Calu3 (cell line): ENCODE measurements around the gene KCNAB1. TPM values are rescaled to one million over a fixed set of nuclear protein-coding genes. Genes with fewer than 3 reads are reported as not detected.

Source experiments
- BruUV-seq: library from RNA; stranded (reverse); fragments of 400-500 nt; replicated peaks from 2 replicates; lab custom pipeline; 2021; lab: Mats Ljungman, UMichigan
- CTCF ChIA-PET: fragments of 300-600 bp; sonication (Branson Sonifier 250); formaldehyde crosslinking; loops from one replicate; lab custom pipeline; 2022; ENCODE audit warnings: antibody characterized with exemption; lab: Charles Lee
- DNase-seq: peaks from one replicate; pipeline ENCODE4 v3.0.0; 2022
- H3K27ac Mint-ChIP-seq: one replicate; pipeline ENCODE4 v1.8.0; 2022; ENCODE audit warnings: mixed read lengths; ENCODE audit not compliant: unreplicated experiment
- H3K27me3 Mint-ChIP-seq: one replicate; pipeline ENCODE4 v1.8.0; 2022; ENCODE audit warnings: mixed read lengths; ENCODE audit not compliant: unreplicated experiment
- H3K36me3 Mint-ChIP-seq: one replicate; pipeline ENCODE4 v1.8.0; 2022; ENCODE audit warnings: mild to moderate bottlenecking, moderate library complexity, mixed read lengths; ENCODE audit not compliant: insufficient read depth, unreplicated experiment
- H3K4me1 Mint-ChIP-seq: one replicate; pipeline ENCODE4 v1.8.0; 2022; ENCODE audit warnings: mild to moderate bottlenecking, low read depth, mixed read lengths; ENCODE audit not compliant: unreplicated experiment
- H3K4me3 Mint-ChIP-seq: one replicate; pipeline ENCODE4 v1.8.0; 2022; ENCODE audit warnings: mild to moderate bottlenecking, low read depth, moderate library complexity, mixed read lengths; ENCODE audit not compliant: unreplicated experiment
- H3K9me3 Mint-ChIP-seq: one replicate; pipeline ENCODE4 v1.8.0; 2022; ENCODE audit warnings: low read depth, mixed read lengths; ENCODE audit not compliant: unreplicated experiment
- intact Hi-C: fragments of 100-400 bp; cut with micrococcal nuclease; formaldehyde crosslinking; loops from one replicate; pipeline ENCODE4 v1.10.0; 2022; ENCODE audit not compliant: unreplicated experiment
- total RNA-seq: library from RNA; stranded (reverse); gene quantifications from 2 replicates; pipeline ENCODE4 v1.2.3, GENCODE V29; 2022
- TF ChIP-seq, protein P1 (sequence below): fragments of 200-600 bp; IDR thresholded peaks from one replicate; pipeline ENCODE4 v1.8.0; 2022; ENCODE audit warnings: antibody characterized with exemption; ENCODE audit not compliant: unreplicated experiment

KCNAB1 gene
- total RNA-seq, 1 experiment from 2014 or later = 1.6 TPM

DNA sequence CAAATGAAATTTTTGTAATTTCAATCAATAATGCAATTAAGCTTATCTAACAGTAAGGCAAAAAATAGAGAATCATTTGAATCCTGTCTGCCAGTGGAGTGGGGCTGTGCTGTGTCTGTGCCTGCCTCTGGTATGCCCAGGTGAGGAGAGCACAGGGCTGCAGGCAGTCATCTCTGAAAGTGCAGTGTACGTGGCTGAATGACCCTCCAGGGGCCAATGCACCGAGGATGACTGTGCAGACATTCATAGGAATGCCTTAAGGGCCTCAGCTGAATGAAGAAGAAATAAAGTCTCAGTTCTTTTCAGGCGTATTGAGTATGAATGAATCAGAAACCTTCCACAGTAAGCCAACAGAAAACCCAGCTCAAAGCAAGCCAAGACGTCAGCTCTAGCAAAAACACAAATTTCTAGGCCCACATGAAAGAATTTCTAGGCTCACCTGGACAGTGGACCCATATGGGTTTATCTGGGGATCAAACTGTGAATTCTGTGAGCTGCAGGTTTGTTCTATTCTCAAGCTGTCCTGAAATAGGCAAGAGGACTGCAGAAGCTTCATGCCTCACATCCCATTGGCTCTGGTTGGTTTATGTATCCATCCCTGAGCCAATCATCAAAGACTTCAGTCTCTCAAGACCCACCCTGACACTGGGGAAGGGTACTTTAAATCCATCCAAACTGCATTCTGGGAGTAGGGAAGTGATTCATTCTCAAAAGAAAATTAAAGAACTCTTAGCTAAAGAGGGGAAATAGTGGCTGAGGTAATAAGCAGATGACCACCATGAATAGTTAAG, 311.2 kb downstream of the KCNAB1 start:
- no peak for DNase-seq
- no peak overlapping the region for H3K27ac Mint-ChIP-seq
- intact Hi-C loops = no loop called here

GRCh38 chr3:156432563-156432962, 312.2 kb downstream of the KCNAB1 start:
- BruUV-seq = no TSS peak
- intact Hi-C loops = no loop called here
- no peaks in the 10 kb centered on the region for H3K36me3 Mint-ChIP-seq
- no peaks in the 10 kb centered on the region for H3K9me3 Mint-ChIP-seq
- peaks cover 9% of the 10 kb centered on the region for H3K4me1 Mint-ChIP-seq
- no peak overlapping the region for H3K4me3 Mint-ChIP-seq
- H3K27ac Mint-ChIP-seq = no peak overlapping the region
- CTCF ChIA-PET = interaction anchor here (0.6 to 1.5 kb wide), 3 partner anchors 23 to 77 kb away, joined by 3 to 4 read pairs (median 3); no protein-coding TSS in a partner anchor
- TF ChIP-seq, protein P1, sequence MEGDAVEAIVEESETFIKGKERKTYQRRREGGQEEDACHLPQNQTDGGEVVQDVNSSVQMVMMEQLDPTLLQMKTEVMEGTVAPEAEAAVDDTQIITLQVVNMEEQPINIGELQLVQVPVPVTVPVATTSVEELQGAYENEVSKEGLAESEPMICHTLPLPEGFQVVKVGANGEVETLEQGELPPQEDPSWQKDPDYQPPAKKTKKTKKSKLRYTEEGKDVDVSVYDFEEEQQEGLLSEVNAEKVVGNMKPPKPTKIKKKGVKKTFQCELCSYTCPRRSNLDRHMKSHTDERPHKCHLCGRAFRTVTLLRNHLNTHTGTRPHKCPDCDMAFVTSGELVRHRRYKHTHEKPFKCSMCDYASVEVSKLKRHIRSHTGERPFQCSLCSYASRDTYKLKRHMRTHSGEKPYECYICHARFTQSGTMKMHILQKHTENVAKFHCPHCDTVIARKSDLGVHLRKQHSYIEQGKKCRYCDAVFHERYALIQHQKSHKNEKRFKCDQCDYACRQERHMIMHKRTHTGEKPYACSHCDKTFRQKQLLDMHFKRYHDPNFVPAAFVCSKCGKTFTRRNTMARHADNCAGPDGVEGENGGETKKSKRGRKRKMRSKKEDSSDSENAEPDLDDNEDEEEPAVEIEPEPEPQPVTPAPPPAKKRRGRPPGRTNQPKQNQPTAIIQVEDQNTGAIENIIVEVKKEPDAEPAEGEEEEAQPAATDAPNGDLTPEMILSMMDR = no peak
- no peak for DNase-seq
- peaks cover 49% of the 10 kb centered on the region for H3K27me3 Mint-ChIP-seq

More for the DNA sequence above, 311.2 kb downstream of the KCNAB1 start:
- TF ChIP-seq, protein P1 = no peak
- H3K36me3 Mint-ChIP-seq = no peaks in the 10 kb centered on the region
- CTCF ChIA-PET = interaction anchor here (1.5 kb wide), 1 partner anchor 22 kb away, joined by 4 read pairs; no protein-coding TSS in a partner anchor
- no peaks in the 10 kb centered on the region for H3K9me3 Mint-ChIP-seq
- no peak overlapping the region for H3K4me3 Mint-ChIP-seq
- BruUV-seq = no TSS peak
- peaks cover 9% of the 10 kb centered on the region for H3K4me1 Mint-ChIP-seq
- peaks cover 59% of the 10 kb centered on the region for H3K27me3 Mint-ChIP-seq

DNA sequence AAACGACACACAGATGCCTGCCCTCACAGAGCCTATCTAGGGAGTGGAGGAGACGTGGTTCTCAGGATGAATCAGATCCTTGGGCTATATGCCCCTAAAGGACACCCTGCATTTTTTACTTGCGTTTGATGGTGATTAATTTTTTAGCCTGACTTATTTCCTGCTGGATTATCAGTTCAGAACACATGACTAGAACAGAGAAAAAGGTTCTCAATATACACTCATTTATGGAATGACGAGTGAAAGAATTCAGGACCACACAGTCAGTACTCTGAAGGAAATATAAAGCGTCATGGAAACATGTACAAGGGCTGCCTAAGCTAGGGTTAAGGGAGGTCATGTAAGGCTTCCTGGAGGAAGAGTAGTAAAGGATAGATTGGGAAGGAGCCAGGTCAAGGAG, 312.8 kb downstream of the KCNAB1 start:
- TF ChIP-seq, protein P1 = no peak
- no TSS peak for BruUV-seq
- H3K4me1 Mint-ChIP-seq = peaks cover 9% of the 10 kb centered on the region
- H3K27ac Mint-ChIP-seq = no peak overlapping the region
- no peak overlapping the region for H3K4me3 Mint-ChIP-seq
- peaks cover 49% of the 10 kb centered on the region for H3K27me3 Mint-ChIP-seq
- H3K9me3 Mint-ChIP-seq = no peaks in the 10 kb centered on the region
- no peak for DNase-seq
- no peaks in the 10 kb centered on the region for H3K36me3 Mint-ChIP-seq
- CTCF ChIA-PET = no interaction called here
- intact Hi-C loops = no loop called here

- intact Hi-C loops = no loop called here
- Mint-ChIP-seq H3K27me3 (peaks cover 49% of the 10 kb centered on the region), H3K9me3 (no peaks in the 10 kb centered on the region), H3K36me3 (no peaks in the 10 kb centered on the region), H3K4me1 (peaks cover 9% of the 10 kb centered on the region), H3K27ac (no peak overlapping the region), H3K4me3 (no peak overlapping the region)
- BruUV-seq = no TSS peak
- no peak for DNase-seq
- CTCF ChIA-PET = interaction anchor here (1.3 kb wide), 1 partner anchor 16 kb away, joined by 3 read pairs; no protein-coding TSS in a partner anchor
- TF ChIP-seq, protein P1 = no peak
Observed at GRCh38 chr3:156433910-156434309, 313.5 kb downstream of the KCNAB1 start.
